IMR-90 (cell line): ENCODE measurements around the gene PRR12. TPM values are rescaled to one million over a fixed set of nuclear protein-coding genes. Genes with fewer than 3 reads are reported as not detected.

Experiments
- ATAC-seq: fragments of 200-7000 bp; cut with Tn5 transposase; 2 replicates; pipeline ENCODE4 v1.9.1; 2020; ENCODE audit warnings: low read depth, mild to moderate bottlenecking, moderate library complexity
- BruUV-seq: library from RNA; stranded (reverse); fragments of 400-500 nt; replicated peaks from 2 replicates; lab custom pipeline; 2021; lab: Mats Ljungman, UMichigan
- CTCF ChIA-PET: fragments of 300-600 bp; formaldehyde crosslinking; extraction: SDS; loops from one replicate; lab custom pipeline; 2021; ENCODE audit warnings: antibody characterized with exemption; lab: Yijun Ruan, JAX
- POLR2A ChIA-PET: fragments of 300-600 bp; sonication (Branson Sonifier 250); formaldehyde crosslinking; loops from one replicate; lab custom pipeline; 2022; ENCODE audit warnings: antibody characterized with exemption; ENCODE audit not compliant: unreplicated experiment; lab: Charles Lee
- DNase-seq: peaks from one replicate; pipeline ENCODE4 v3.0.0; 2013
- H2AFZ ChIP-seq: replicated peaks from 2 replicates; pipeline ENCODE3; 2013; ENCODE audit warnings: low read length, mild to moderate bottlenecking; ENCODE audit not compliant: poor library complexity
- H2AK5ac ChIP-seq: 2 replicates; pipeline ENCODE4 v1.6.1; 2013; ENCODE audit warnings: low read depth, low read length, inconsistent platforms
- H2AK9ac ChIP-seq: replicated peaks from 2 replicates; pipeline ENCODE3; 2013; ENCODE audit warnings: mild to moderate bottlenecking, low read depth, low read length, moderate library complexity; ENCODE audit not compliant: poor library complexity
- H2BK120ac ChIP-seq: 2 replicates; pipeline ENCODE4 v1.6.1; 2013; ENCODE audit warnings: low read depth, low read length, inconsistent platforms
- H2BK15ac ChIP-seq: 3 replicates; pipeline ENCODE4 v1.6.1; 2013; ENCODE audit warnings: low read depth, low read length, inconsistent platforms
- H2BK20ac ChIP-seq: 2 replicates; pipeline ENCODE4 v1.6.1; 2013; ENCODE audit warnings: low read depth, mild to moderate bottlenecking, inconsistent platforms, low read length, moderate library complexity
- H2BK5ac ChIP-seq: 2 replicates; pipeline ENCODE4 v1.6.1; 2013; ENCODE audit warnings: mild to moderate bottlenecking, low read depth, low read length, inconsistent platforms; ENCODE audit not compliant: poor library complexity, severe bottlenecking
- H3K14ac ChIP-seq: replicated peaks from 2 replicates; pipeline ENCODE4 v1.6.1; 2013; ENCODE audit warnings: low read depth, low read length, inconsistent platforms
- H3K18ac ChIP-seq: 2 replicates; pipeline ENCODE4 v1.6.1; 2013; ENCODE audit warnings: low read depth, low read length, control low read depth
- H3K23ac ChIP-seq: 2 replicates; pipeline ENCODE4 v1.6.1; 2013; ENCODE audit warnings: low read depth, low read length, inconsistent platforms
- H3K27ac ChIP-seq: 2 replicates; pipeline ENCODE4 v1.5.1; 2013; ENCODE audit warnings: mild to moderate bottlenecking, control low read depth, low read length; ENCODE audit not compliant: insufficient read depth
- H3K27me3 ChIP-seq: 2 replicates; pipeline ENCODE4 v1.6.1; 2013; ENCODE audit warnings: low read length; ENCODE audit not compliant: control insufficient read depth, insufficient read depth
- H3K36me3 ChIP-seq: 2 replicates; pipeline ENCODE4 v1.6.1; 2013; ENCODE audit warnings: low read length, mixed read lengths; ENCODE audit not compliant: control insufficient read depth, insufficient read depth
- H3K4ac ChIP-seq: 2 replicates; pipeline ENCODE4 v1.6.1; 2013; ENCODE audit warnings: low read depth, low read length, inconsistent platforms
- H3K4me1 ChIP-seq: 2 replicates; pipeline ENCODE4 v1.6.1; 2013; ENCODE audit warnings: low read length, mixed read lengths; ENCODE audit not compliant: control insufficient read depth, insufficient read depth
- H3K4me2 ChIP-seq: 2 replicates; pipeline ENCODE4 v1.6.1; 2013; ENCODE audit warnings: low read depth, mild to moderate bottlenecking, control low read depth, low read length, moderate library complexity
- H3K4me3 ChIP-seq: 2 replicates; pipeline ENCODE4 v1.5.1; 2013; ENCODE audit warnings: low read depth, mild to moderate bottlenecking, control low read depth, low read length, moderate library complexity; ENCODE audit not compliant: insufficient read depth
- H3K56ac ChIP-seq: 2 replicates; pipeline ENCODE4 v1.6.1; 2013; ENCODE audit warnings: low read length, inconsistent platforms; ENCODE audit not compliant: insufficient read depth; ENCODE audit errors: extremely low read depth
- H3K79me1 ChIP-seq, 2 experiments: 2 replicates each; pipeline ENCODE4 v1.6.1; 2013; ENCODE audit warnings: low read length in 2 of 2, inconsistent platforms in 1 of 2, low read depth in 1 of 2
- H3K9ac ChIP-seq: 2 replicates; pipeline ENCODE4 v1.6.1; 2013; ENCODE audit warnings: low read depth, low read length, control low read depth
- H3K9me1 ChIP-seq: 2 replicates; pipeline ENCODE4 v1.6.1; 2013; ENCODE audit warnings: low read length, inconsistent platforms; ENCODE audit not compliant: insufficient read depth
- H3K9me3 ChIP-seq: 2 replicates; pipeline ENCODE4 v1.6.1; 2013; ENCODE audit warnings: low read length; ENCODE audit not compliant: control insufficient read depth, insufficient read depth
- H4K20me1 ChIP-seq: 2 replicates; pipeline ENCODE4 v1.6.1; 2013; ENCODE audit warnings: low read length, inconsistent platforms; ENCODE audit not compliant: insufficient read depth
- H4K5ac ChIP-seq: 2 replicates; pipeline ENCODE4 v1.6.1; 2013; ENCODE audit warnings: mild to moderate bottlenecking, low read depth, low read length, control low read depth
- H4K8ac ChIP-seq, 2 experiments: 2 replicates each; pipeline ENCODE4 v1.6.1; 2013; ENCODE audit warnings: low read depth in 2 of 2, low read length in 2 of 2, control low read depth in 1 of 2, inconsistent platforms in 1 of 2
- H4K91ac ChIP-seq: 2 replicates; pipeline ENCODE4 v1.6.1; 2013; ENCODE audit warnings: low read depth, low read length, inconsistent platforms; ENCODE audit not compliant: insufficient read depth
- CHD1 ChIP-seq: IDR thresholded peaks from 2 replicates; pipeline ENCODE4 v1.6.1; 2012; ENCODE audit warnings: low read depth, low read length, improper control_type of control experiment
- CTCF ChIP-seq: conservative IDR thresholded peaks from 2 replicates; pipeline ENCODE4 v1.5.1; 2012; ENCODE audit warnings: mild to moderate bottlenecking, low read depth, low read length, improper control_type of control experiment
- FOS ChIP-seq: fragments of 150-350 bp; IDR thresholded peaks from 2 replicates; pipeline ENCODE4 v1.6.1; 2016; ENCODE audit warnings: low read depth, low read length
- MAZ ChIP-seq: IDR thresholded peaks from 2 replicates; pipeline ENCODE4 v1.6.1; 2012; ENCODE audit warnings: low read depth, mild to moderate bottlenecking, low read length, improper control_type of control experiment, moderate library complexity, borderline replicate concordance
- MXI1 ChIP-seq: IDR thresholded peaks from 2 replicates; pipeline ENCODE4 v1.6.1; 2012; ENCODE audit warnings: low read depth, mild to moderate bottlenecking, low read length, moderate library complexity, borderline replicate concordance
- NFE2L2 ChIP-seq: fragments of 150-350 bp; IDR thresholded peaks from 2 replicates; pipeline ENCODE4 v1.6.1; 2016; ENCODE audit warnings: low read depth, mild to moderate bottlenecking, low read length
- POLR2A ChIP-seq: IDR thresholded peaks from 2 replicates; pipeline ENCODE4 v1.6.1; 2012; ENCODE audit warnings: mild to moderate bottlenecking, low read depth, low read length
- WGBS, 2 experiments: methylation state at CpG; one replicate each; pipeline versions ENCODE4 v1.1.5 to v1.1.7; 2013; ENCODE audit warnings: missing lambda C conversion rate in 2 of 2; ENCODE audit not compliant: insufficient read length in 1 of 2; ENCODE audit errors: extremely low coverage in 2 of 2; 5-methylcytosine and 5-hydroxymethylcytosine counted together
- dilution Hi-C: fragments of 300-500 bp; cut with HindIII; formaldehyde crosslinking; loops from one replicate; pipeline ENCODE4 v1.14.3; 2018; ENCODE audit warnings: low sequenced_read_pairs; ENCODE audit not compliant: unreplicated experiment
- in situ Hi-C: fragments of 300-500 bp; cut with MboI; formaldehyde crosslinking; loops from 3 replicates; pipeline ENCODE4 v1.14.3; 2019; ENCODE audit warnings: low sequenced_read_pairs, inconsistent platforms, mixed read lengths
- intact Hi-C: fragments of 100-400 bp; cut with micrococcal nuclease; formaldehyde crosslinking; loops from 2 replicates; pipeline ENCODE4 v1.10.0; 2022
- polyA plus RNA-seq, 3 experiments: library from polyadenylated mRNA; depleted of rRNA; stranded (reverse); fragments of >200 nt; gene quantifications; 2 replicates each; pipeline ENCODE4 v1.2.3, GENCODE V29; 2012; ENCODE audit warnings: low replicate concordance in 1 of 3
- total RNA-seq: library from RNA; depleted of rRNA; stranded (reverse); fragments of >200 nt; gene quantifications from 2 replicates; pipeline ENCODE4 v1.2.3, GENCODE V29; 2012

The PRR12 gene
- total and polyA plus RNA-seq, 2 of the 4 experiments (the other 2 are of a cell fraction), result 0.36 to 4.1 TPM

DNA sequence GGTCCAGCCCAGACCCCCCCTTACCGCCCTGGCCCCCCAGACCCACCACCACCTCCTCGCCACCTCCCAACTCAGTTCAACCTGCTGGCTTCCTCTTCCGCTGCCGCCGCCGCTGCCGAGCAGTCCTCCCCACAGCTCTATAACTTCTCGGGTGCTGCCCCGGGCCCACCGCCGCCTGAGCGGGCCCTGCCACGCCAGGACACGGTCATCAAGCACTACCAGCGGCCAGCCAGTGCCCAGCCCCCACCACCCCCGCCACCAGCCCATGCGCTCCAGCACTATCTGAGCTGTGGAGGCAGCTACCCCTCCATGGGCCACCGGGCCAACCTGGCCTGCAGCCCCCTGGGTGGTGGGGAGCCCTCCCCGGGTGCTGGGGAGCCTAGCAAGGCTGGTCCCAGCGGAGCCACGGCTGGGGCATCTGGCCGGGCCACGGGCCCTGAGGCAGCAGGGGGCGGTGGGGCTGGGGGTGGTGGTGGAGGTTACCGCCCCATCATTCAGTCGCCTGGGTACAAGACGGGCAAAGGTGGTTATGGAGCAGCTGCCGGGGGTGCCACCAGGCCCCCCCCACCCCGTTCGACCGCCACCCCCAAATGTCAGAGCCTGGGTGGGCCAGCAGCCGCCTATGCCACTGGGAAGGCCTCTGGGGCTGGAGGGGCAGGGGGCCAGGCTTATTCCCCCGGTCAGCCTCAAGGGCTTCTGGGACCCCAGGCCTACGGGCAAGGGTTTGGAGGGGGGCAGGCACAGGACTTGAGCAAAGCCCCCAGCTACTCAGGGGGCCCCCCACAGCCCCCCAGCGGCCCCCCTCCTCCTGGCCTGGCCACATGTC lies 4.2 kb downstream of the PRR12 start:
- no peak overlapping the region for H2AFZ ChIP-seq
- H2AK9ac ChIP-seq, result no peak overlapping the region
- no peak overlapping the region for H2BK15ac ChIP-seq
- no peaks in the 10 kb centered on the region for H3K9me3 ChIP-seq
- TF ChIP-seq CTCF, result no peak
- no peak for TF ChIP-seq POLR2A
- no peak for TF ChIP-seq MXI1
- TF ChIP-seq FOS, result no peak
- no peak for TF ChIP-seq MAZ
- no peak for TF ChIP-seq CHD1
- TF ChIP-seq NFE2L2, result no peak
- H4K8ac ChIP-seq, result no peak overlapping the region
- H3K4me1 ChIP-seq, result peaks cover 7% of the 10 kb centered on the region; the same call in 1 of the 2 replicates
- no peak overlapping the region for H3K4ac ChIP-seq
- no peak overlapping the region for H4K5ac ChIP-seq
- ATAC-seq, result no peak
- no TSS peak for BruUV-seq
- ChIA-PET CTCF (no interaction called here), POLR2A (no interaction called here)
- H3K56ac ChIP-seq, result no peak overlapping the region
- no peak overlapping the region for H2BK20ac ChIP-seq
- H2BK5ac ChIP-seq, result no peak overlapping the region
- peaks cover 48% of the 10 kb centered on the region for H3K36me3 ChIP-seq
- H3K9me1 ChIP-seq, result peaks cover 3% of the 10 kb centered on the region; the same call in 1 of the 2 replicates
- dilution Hi-C loops (no loop called here), in situ Hi-C loops (no loop called here), intact Hi-C loops (loop anchor here (5.0 kb wide), 1 partner anchor 82 kb away; the partner anchor contains the start of gene PRMT1)
- peaks cover 39% of the 10 kb centered on the region for H4K20me1 ChIP-seq
- 93% methylated on average over 13 of the region's 35 CpGs; no CpG with 5 or more reads in 1 of the 2 experiments for WGBS, 2 experiments
- H4K91ac ChIP-seq, result no peak overlapping the region
- H3K23ac ChIP-seq, result no peak overlapping the region
- DNase-seq, result no peak
- no peak overlapping the region for H3K4me3 ChIP-seq
- no peak overlapping the region for H2AK5ac ChIP-seq
- no peaks in the 10 kb centered on the region for H3K27me3 ChIP-seq
- no peak overlapping the region for H3K9ac ChIP-seq
- H3K14ac ChIP-seq, result no peak overlapping the region
- no peak overlapping the region for H3K18ac ChIP-seq
- H3K27ac ChIP-seq, result no peak overlapping the region
- no peak overlapping the region for H3K4me2 ChIP-seq
- no peak overlapping the region for H2BK120ac ChIP-seq
- H3K79me1 ChIP-seq, result peaks cover 16 to 44% of the 10 kb centered on the region in 2 experiments
